ENCODE measurements around the gene SLC36A2.
"Not testable (repeated sequence)": the region's sequence is repeated elsewhere in the genome, so short reads cannot be mapped to it uniquely, and the experiment has no call there.

The SLC36A2 gene

DNA sequence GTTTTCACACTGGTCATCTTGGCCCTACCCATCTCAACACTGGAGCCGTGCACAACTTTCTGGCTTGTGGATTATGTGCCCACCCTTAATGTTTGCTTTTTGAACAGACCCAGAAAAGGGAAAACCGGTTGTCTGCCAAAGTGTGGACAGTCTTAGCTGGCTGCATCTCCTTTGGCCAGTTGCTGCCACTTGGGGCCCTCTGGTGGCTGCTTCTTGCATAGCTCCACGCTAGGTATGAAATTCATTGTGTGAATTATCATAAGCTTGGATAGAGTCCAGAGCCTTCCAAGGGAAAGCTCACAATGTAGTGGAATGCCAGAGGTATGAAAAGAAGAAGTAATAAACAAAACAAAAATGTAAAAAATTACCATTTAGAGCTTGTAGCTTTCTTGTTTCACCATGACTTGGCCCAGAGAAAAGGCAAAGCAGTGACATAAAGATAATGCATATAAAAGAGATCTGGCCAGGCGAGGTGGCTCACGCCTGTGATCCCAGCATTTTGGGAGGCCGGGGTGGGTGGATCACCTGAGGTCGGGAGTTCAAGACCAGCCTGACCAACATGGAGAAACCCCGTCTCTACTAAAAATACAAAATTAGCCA lies 31.3 kb downstream of the SLC36A2 start:
- TF ChIP-seq, protein P1, sequence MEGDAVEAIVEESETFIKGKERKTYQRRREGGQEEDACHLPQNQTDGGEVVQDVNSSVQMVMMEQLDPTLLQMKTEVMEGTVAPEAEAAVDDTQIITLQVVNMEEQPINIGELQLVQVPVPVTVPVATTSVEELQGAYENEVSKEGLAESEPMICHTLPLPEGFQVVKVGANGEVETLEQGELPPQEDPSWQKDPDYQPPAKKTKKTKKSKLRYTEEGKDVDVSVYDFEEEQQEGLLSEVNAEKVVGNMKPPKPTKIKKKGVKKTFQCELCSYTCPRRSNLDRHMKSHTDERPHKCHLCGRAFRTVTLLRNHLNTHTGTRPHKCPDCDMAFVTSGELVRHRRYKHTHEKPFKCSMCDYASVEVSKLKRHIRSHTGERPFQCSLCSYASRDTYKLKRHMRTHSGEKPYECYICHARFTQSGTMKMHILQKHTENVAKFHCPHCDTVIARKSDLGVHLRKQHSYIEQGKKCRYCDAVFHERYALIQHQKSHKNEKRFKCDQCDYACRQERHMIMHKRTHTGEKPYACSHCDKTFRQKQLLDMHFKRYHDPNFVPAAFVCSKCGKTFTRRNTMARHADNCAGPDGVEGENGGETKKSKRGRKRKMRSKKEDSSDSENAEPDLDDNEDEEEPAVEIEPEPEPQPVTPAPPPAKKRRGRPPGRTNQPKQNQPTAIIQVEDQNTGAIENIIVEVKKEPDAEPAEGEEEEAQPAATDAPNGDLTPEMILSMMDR (IDR thresholded peaks at IDR 0.05; ENCODE audit: control insufficient read depth, extremely low read depth, insufficient read depth): peak; percentile 88
- peak; percentile 63 for DNase-seq (ENCODE audit: low read depth)
- no peak overlapping the region for H3K4me3 ChIP-seq (ENCODE audit: low read depth, low read length)

DNA sequence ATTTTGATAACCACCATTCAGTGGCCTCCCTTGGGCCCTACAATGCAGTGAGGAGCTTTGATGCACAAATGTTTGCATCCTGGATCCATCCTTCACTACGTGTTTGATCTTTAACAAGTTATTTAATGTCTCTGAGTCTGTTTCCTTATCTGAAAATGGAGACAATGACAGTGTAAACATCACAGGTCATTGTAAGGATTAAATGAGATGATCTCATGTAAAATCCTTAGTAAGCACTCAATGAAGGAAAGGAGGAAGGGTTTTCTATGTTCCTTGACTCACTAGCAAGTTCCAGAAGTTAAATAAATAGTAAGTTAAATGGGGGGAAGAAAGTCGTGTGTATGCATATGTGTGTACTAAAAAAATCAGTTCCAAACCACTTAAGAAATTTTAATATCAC lies 34.0 kb downstream of the SLC36A2 start:
- no peak for DNase-seq (ENCODE audit: low read depth)
- TF ChIP-seq, protein P1 (IDR thresholded peaks at IDR 0.05; ENCODE audit: control insufficient read depth, extremely low read depth, insufficient read depth): no peak

DNA sequence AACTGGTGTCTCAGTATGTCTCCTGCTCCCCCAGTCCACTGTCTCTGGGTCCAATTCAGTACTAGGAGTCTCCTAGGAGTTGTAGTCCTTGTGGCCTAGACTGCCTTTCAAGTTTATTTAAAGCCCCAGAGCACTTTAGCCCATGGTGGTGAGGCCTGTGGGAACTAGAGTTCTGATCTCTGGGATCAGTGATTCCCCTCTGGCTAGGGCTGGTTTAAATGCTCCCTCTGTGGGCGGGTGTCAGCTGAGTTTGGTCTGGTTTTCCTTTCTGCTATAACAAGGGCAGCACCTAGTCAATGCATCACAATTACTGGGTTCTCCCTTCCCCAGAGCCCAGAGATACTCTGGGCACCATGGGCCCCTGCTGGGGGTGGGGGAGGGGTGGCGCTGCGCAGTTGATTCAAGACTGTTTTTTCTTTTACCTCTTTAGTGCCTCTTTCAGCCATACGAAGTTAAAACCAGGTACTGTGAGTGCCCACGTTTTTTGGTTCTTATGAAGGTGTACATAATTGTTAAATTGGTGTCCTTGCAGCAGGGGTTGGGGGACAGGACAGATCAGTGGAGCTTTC lies 34.5 kb downstream of the SLC36A2 start:
- no peak for DNase-seq (ENCODE audit: low read depth)
- TF ChIP-seq, protein P1 (IDR thresholded peaks at IDR 0.05; ENCODE audit: control insufficient read depth, extremely low read depth, insufficient read depth): no peak
- H3K4me3 ChIP-seq (ENCODE audit: low read depth, low read length): no peak overlapping the region

More for the DNA sequence above, 34.0 kb downstream of the SLC36A2 start:
- H3K4me3 ChIP-seq (ENCODE audit: low read depth, low read length): no peak overlapping the region

DNA sequence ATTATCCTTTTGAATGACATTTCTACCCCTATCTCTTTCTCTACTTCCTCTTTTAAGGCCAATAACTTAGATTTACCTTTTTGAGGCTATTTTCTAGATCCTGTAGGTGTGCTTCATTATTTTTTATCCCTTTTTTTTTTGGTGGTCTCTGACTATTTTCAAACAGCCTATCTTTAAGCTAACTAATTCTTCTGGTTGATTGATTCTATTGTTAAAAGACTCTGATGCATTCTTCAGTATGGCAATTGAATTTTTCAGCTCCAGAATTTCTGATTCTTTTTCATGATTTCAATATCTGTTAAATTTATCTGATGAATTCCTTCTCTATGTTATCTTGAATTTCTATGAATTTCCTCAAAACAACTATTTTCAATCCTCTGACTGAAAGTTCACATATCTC lies 36.4 kb downstream of the SLC36A2 start:
- TF ChIP-seq, protein P1 (IDR thresholded peaks at IDR 0.05; ENCODE audit: control insufficient read depth, extremely low read depth, insufficient read depth): no peak
- H3K4me3 ChIP-seq (ENCODE audit: low read depth, low read length): no peak overlapping the region
- no peak for DNase-seq (ENCODE audit: low read depth)

DNA sequence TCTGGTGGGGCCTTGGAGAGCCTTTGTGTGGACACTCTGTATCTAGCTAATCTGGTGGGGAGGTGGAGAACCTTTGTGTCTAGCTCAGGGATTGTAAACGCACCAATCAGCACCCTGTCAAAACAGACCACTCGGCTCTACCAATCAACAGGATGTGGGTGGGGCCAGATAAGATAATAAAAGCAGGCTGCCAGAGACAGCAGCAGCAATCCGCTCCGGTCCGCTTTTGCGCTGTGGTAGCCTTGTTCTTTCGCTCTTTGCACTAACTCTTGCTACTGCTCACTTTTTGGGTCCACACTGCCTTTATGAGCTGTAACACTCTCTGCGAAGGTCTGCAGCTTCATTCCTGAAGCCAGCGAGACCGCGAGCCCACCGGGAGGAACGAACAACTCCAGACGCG lies 37.5 kb downstream of the SLC36A2 start:
- DNase-seq (ENCODE audit: low read depth); H3K4me3 ChIP-seq (ENCODE audit: low read depth, low read length): not testable (repeated sequence)

DNA sequence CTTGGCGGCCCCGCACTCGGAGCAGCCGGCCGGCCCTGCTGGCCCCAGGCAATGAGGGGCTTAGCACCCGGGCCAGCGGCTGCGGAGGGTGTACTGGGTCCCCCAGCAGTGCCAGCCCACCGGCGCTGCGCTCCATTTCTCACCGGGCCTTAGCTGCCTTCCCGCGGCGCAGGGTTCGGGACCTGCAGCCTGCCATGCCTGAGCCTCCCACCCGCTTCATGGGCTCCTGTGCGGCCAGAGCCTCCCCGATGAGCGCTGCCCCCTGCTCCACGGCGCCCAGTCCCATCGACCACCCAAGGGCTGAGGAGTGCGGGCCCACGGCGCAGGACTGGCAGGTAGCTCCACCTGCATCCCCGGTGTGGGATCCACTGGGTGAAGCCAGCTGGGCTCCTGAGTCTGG lies 38.1 kb downstream of the SLC36A2 start:
- not testable (repeated sequence) for DNase-seq (ENCODE audit: low read depth); H3K4me3 ChIP-seq (ENCODE audit: low read depth, low read length)

DNA sequence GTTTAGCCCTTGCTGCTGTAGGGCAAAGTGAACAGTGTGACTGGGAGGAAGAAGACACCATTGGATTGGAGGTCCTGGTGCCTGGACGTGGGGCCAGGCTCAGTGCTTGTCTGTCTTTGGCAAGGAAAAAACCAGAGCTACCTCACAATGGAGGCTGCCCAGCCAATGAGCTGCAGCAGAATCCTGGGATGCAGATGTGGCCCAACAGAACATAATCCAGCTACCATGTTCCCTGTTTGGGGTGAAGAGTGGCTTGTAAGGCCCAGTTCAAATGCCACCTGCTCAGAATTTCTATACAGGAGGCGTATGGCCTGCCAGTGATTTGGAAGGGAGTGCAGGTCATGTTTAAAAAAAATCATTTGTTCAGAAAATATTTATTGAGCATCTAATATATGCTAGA lies 43.7 kb downstream of the SLC36A2 start, which contains the start of gene SLC36A3:
TSS of gene SLC36A3 (minus strand) at position 101 of the 400 bp plus-strand sequence. CDS start 412 bp downstream, outside the sequence.
- no peak for DNase-seq (ENCODE audit: low read depth)
- no peak within 1 kb of the TSS for H3K4me3 ChIP-seq (ENCODE audit: low read depth, low read length)
- TF ChIP-seq, protein P1 (IDR thresholded peaks at IDR 0.05; ENCODE audit: control insufficient read depth, extremely low read depth, insufficient read depth): no peak
